Calu3 (cell line): ENCODE measurements around the gene EFNA2. TPM values are rescaled to one million over a fixed set of nuclear protein-coding genes. Genes with fewer than 3 reads are reported as not detected.

ENCODE experiments used
- BruUV-seq: library from RNA; stranded (reverse); fragments of 400-500 nt; replicated peaks from 2 replicates; lab custom pipeline; 2021; lab: Mats Ljungman, UMichigan
- CTCF ChIA-PET: fragments of 300-600 bp; sonication (Branson Sonifier 250); formaldehyde crosslinking; loops from one replicate; lab custom pipeline; 2022; ENCODE audit warnings: antibody characterized with exemption; lab: Charles Lee
- DNase-seq: peaks from one replicate; pipeline ENCODE4 v3.0.0; 2022
- H3K27ac Mint-ChIP-seq: one replicate; pipeline ENCODE4 v1.8.0; 2022; ENCODE audit warnings: mixed read lengths; ENCODE audit not compliant: unreplicated experiment
- H3K27me3 Mint-ChIP-seq: one replicate; pipeline ENCODE4 v1.8.0; 2022; ENCODE audit warnings: mixed read lengths; ENCODE audit not compliant: unreplicated experiment
- H3K36me3 Mint-ChIP-seq: one replicate; pipeline ENCODE4 v1.8.0; 2022; ENCODE audit warnings: mild to moderate bottlenecking, moderate library complexity, mixed read lengths; ENCODE audit not compliant: insufficient read depth, unreplicated experiment
- H3K4me1 Mint-ChIP-seq: one replicate; pipeline ENCODE4 v1.8.0; 2022; ENCODE audit warnings: mild to moderate bottlenecking, low read depth, mixed read lengths; ENCODE audit not compliant: unreplicated experiment
- H3K4me3 Mint-ChIP-seq: one replicate; pipeline ENCODE4 v1.8.0; 2022; ENCODE audit warnings: mild to moderate bottlenecking, low read depth, moderate library complexity, mixed read lengths; ENCODE audit not compliant: unreplicated experiment
- H3K9me3 Mint-ChIP-seq: one replicate; pipeline ENCODE4 v1.8.0; 2022; ENCODE audit warnings: low read depth, mixed read lengths; ENCODE audit not compliant: unreplicated experiment
- intact Hi-C: fragments of 100-400 bp; cut with micrococcal nuclease; formaldehyde crosslinking; loops from one replicate; pipeline ENCODE4 v1.10.0; 2022; ENCODE audit not compliant: unreplicated experiment
- total RNA-seq: library from RNA; stranded (reverse); gene quantifications from 2 replicates; pipeline ENCODE4 v1.2.3, GENCODE V29; 2022
- TF ChIP-seq, protein P1 (sequence below): fragments of 200-600 bp; IDR thresholded peaks from one replicate; pipeline ENCODE4 v1.8.0; 2022; ENCODE audit warnings: antibody characterized with exemption; ENCODE audit not compliant: unreplicated experiment

Gene EFNA2
- total RNA-seq, 1 experiment from 2014 or later: 0.90 TPM

DNA sequence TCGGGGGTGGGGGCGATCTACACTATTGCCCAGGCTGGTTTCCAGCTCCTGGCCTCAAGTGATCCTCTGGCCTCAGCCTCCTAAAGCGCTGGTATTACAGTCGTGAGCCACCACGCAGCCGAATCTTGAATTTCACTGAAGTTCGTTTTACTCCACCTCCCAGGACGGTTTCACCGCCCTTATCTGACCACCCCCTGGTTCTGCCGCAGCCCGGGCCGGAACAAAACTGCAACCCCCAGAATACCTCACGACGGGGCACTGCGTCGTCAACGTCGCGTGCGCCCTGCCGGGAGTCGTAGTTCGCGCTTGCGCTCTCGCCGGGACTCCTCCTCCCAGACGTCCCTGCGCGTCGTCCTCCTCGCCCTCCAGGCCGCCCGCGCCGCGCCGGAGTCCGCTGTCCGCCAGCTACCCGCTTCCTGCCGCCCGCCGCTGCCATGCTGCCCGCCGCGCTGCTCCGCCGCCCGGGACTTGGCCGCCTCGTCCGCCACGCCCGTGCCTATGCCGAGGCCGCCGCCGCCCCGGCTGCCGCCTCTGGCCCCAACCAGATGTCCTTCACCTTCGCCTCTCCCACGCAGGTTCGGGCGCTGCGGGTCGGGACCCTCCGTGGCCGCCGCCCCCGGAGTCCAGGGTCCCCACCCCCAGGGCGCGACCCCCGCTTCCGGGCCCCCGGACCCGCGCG is 44.1 kb upstream of the EFNA2 start, which contains the start of gene ATP5F1D:
Gene ATP5F1D (plus strand): TSS at position 335 of the 679 bp plus-strand sequence. CDS start 100 bp downstream, at position 435.
- intact Hi-C loops: no loop called here
- CTCF ChIA-PET: interaction anchor here (1.2 kb wide), 1 partner anchor 25 kb away, joined by 3 read pairs; no protein-coding TSS in a partner anchor
- H3K27me3 Mint-ChIP-seq: no peaks in the 10 kb centered on the region

GRCh38 chr19:1243768-1244692 is 41.6 kb upstream of the EFNA2 start:
- intact Hi-C loops: no loop called here
- CTCF ChIA-PET: interaction anchor here (0.6 to 2.9 kb wide), 10 partner anchors 9 to 40 kb away, joined by 3 to 177 read pairs (median 5); partner anchors contain the start of genes CIRBP and FAM174C
- no peak overlapping the region for H3K4me3 Mint-ChIP-seq
- peak; percentile 85 for DNase-seq
- H3K27ac Mint-ChIP-seq: no peak overlapping the region
- no peaks in the 10 kb centered on the region for H3K27me3 Mint-ChIP-seq
- peaks cover 17% of the 10 kb centered on the region for H3K4me1 Mint-ChIP-seq
- TF ChIP-seq, protein P1, sequence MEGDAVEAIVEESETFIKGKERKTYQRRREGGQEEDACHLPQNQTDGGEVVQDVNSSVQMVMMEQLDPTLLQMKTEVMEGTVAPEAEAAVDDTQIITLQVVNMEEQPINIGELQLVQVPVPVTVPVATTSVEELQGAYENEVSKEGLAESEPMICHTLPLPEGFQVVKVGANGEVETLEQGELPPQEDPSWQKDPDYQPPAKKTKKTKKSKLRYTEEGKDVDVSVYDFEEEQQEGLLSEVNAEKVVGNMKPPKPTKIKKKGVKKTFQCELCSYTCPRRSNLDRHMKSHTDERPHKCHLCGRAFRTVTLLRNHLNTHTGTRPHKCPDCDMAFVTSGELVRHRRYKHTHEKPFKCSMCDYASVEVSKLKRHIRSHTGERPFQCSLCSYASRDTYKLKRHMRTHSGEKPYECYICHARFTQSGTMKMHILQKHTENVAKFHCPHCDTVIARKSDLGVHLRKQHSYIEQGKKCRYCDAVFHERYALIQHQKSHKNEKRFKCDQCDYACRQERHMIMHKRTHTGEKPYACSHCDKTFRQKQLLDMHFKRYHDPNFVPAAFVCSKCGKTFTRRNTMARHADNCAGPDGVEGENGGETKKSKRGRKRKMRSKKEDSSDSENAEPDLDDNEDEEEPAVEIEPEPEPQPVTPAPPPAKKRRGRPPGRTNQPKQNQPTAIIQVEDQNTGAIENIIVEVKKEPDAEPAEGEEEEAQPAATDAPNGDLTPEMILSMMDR: peak; percentile 83
- BruUV-seq: no TSS peak
- H3K9me3 Mint-ChIP-seq: no peaks in the 10 kb centered on the region
- H3K36me3 Mint-ChIP-seq: peaks cover 24% of the 10 kb centered on the region

More for the DNA sequence above, 44.1 kb upstream of the EFNA2 start, which contains the start of gene ATP5F1D:
- peak within 1 kb of the TSS; percentile 74 for H3K27ac Mint-ChIP-seq
- H3K4me3 Mint-ChIP-seq: peak within 1 kb of the TSS; percentile 75
- H3K4me1 Mint-ChIP-seq: peaks cover 24% of the 10 kb centered on the region
- no peaks in the 10 kb centered on the region for H3K9me3 Mint-ChIP-seq
- peak; percentile 87 for DNase-seq
- TF ChIP-seq, protein P1: no peak
- peaks cover 30% of the 10 kb centered on the region for H3K36me3 Mint-ChIP-seq
- no TSS peak for BruUV-seq

DNA sequence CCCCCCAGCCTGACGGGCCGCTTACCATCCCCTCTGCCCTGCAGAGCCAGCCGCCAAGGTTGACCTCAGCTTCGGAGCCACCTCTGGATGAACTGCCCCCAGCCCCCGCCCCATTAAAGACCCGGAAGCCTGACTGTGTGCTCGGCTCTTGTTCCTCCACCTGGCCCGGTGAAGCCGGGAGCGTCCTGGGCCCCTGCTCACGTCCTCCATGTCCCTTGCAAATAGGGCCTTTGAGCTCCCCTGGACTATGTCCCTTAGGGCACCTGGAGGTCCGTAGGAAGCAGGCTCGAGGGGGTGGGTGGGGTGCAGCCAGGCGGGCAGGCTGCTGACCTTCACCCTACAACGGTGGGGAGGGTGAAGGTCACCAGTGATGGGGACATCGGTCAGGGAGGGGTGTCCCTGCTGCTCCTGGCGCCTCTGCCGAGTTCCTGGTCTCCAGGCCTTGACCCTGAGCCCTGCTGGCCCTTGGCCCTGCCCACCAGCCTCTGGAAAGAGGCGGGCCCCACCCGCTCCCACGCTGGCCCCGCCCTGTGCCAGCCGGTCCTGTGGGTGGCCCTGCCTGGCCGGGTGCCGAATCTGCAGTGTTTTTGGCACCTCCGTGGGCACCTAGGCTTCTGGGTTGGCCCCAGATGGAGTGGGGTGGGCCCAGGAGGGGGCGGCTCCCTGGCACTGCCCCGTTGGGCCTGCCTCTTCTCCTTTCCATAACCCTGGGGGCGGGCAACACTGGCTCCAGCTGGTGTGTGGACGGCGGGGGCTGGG is 40.8 kb upstream of the EFNA2 start:
- H3K4me1 Mint-ChIP-seq: peaks cover 16% of the 10 kb centered on the region
- no peaks in the 10 kb centered on the region for H3K9me3 Mint-ChIP-seq
- TF ChIP-seq, protein P1: no peak
- CTCF ChIA-PET: interaction anchor here (0.6 to 2.9 kb wide), 10 partner anchors 8 to 39 kb away, joined by 3 to 177 read pairs (median 5); partner anchors contain the start of genes CIRBP and FAM174C
- intact Hi-C loops: no loop called here
- DNase-seq: no peak
- no TSS peak for BruUV-seq
- no peaks in the 10 kb centered on the region for H3K27me3 Mint-ChIP-seq
- H3K27ac Mint-ChIP-seq: no peak overlapping the region
- peaks cover 29% of the 10 kb centered on the region for H3K36me3 Mint-ChIP-seq
- no peak overlapping the region for H3K4me3 Mint-ChIP-seq
